Measurements from ENCODE around the gene CTPS1.

DNA sequence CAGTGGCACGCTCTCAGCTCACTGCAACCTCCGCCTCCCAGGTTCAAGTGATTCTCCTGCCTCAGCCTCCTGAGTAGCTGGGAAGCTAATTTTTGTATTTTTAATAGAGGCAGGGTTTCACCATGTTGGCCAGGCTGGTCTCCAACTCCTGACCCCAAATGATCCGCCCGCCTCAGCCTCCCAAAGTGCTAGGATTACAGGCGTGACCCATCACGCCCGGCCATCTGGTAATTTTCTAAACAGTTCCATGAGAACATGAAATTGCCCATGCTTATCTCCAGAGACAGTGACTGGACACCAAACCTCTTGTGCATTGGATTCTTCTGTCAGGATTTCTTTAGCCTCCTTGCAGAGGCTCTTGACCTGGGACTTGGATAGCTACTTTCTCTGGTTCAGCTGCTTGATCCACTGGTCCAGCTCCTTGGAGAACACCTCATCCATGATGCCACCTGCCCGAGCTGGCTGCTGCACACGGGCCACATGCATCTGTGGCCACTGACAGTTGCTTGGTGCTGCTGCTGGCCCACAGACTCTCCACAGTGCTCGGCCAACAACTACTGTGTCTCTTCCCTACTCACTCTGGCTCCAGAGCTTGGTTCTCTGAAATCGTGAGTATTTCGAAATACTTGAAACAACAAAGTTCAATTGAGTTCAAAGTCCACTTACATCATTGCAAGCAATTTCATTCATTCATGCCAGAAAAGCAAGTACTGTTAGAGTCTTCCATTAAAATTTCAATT lies 40.0 kb upstream of the CTPS1 start:
- no peak for TF ChIP-seq EZH2 (IDR thresholded peaks at IDR 0.05; ENCODE audit: borderline replicate concordance, low read length)
- TF ChIP-seq, protein P1, sequence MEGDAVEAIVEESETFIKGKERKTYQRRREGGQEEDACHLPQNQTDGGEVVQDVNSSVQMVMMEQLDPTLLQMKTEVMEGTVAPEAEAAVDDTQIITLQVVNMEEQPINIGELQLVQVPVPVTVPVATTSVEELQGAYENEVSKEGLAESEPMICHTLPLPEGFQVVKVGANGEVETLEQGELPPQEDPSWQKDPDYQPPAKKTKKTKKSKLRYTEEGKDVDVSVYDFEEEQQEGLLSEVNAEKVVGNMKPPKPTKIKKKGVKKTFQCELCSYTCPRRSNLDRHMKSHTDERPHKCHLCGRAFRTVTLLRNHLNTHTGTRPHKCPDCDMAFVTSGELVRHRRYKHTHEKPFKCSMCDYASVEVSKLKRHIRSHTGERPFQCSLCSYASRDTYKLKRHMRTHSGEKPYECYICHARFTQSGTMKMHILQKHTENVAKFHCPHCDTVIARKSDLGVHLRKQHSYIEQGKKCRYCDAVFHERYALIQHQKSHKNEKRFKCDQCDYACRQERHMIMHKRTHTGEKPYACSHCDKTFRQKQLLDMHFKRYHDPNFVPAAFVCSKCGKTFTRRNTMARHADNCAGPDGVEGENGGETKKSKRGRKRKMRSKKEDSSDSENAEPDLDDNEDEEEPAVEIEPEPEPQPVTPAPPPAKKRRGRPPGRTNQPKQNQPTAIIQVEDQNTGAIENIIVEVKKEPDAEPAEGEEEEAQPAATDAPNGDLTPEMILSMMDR (conservative IDR thresholded peaks at IDR 0.05 in 1 of 2, IDR thresholded peaks at IDR 0.05 in 1 of 2; ENCODE audit: extremely low read depth in 1 of 2, insufficient read depth in 1 of 2, low read depth in 1 of 2, low read length in 2 of 2): no peak
